ENCODE results near the gene CDK16.
A peak's percentile ranks its signal among the peaks of the same experiment; 100 is the strongest.

CDK16 gene

DNA sequence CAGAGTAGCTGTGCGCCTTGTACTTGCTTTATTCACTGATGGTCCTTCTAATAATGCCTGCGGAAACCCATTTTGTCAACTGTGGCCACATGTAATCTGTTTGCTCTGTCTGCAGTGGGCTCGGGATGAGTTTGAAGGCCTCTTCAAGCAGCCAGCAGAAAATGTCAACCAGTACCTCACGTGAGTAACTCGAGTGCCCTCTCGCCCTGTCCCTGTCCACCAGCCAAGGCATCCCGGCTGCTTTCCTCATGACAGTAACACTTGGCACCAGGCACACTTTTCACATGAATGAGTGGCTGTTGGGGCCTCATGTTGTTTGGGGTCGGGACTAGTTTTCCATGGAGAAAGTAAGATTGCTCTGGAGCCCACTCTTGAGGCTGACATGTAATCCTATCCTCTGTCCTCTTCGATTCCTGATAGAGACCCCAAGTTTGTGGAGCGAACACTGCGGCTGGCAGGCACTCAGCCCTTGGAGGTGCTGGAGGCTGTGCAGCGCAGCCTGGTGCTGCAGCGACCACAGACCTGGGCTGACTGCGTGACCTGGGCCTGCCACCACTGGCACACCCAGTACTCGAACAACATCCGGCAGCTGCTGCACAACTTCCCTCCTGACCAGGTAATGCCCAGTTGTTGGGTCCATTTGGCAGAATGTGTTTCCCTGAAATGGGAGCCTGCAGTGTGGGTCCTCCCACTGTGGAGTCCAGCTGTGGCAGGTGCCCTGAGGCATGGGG lies 8.8 kb upstream of the CDK16 start:
- DNase-seq: no peak

DNA sequence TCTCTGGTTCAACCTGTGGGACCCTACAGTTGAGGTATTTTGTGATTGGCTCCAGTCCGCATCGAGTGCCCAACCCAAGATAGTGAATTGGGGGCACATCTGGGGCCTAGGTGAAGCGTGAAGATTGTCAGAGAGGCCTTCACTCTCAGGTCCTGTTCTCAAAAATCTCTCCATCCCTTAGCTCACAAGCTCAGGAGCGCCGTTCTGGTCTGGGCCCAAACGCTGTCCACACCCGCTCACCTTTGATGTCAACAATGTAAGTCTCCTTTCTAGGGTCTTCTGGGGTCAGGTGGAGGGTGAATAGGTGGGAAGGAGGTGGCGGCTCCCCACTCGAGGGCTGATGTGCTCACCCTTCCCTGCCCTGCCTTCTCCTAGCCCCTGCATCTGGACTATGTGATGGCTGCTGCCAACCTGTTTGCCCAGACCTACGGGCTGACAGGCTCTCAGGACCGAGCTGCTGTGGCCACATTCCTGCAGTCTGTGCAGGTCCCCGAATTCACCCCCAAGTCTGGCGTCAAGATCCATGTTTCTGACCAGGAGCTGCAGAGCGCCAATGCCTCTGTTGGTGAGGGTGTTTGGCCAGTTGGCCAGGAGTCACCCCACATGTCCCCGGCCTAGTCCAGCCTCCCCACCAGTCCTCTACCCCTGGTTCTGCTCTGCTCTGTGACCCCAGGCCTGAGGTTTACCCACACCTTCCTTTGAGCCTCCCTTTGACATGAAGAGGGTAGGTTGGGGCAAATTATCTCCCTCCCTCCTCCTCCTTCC lies 7.6 kb upstream of the CDK16 start:
- no peak for DNase-seq

DNA sequence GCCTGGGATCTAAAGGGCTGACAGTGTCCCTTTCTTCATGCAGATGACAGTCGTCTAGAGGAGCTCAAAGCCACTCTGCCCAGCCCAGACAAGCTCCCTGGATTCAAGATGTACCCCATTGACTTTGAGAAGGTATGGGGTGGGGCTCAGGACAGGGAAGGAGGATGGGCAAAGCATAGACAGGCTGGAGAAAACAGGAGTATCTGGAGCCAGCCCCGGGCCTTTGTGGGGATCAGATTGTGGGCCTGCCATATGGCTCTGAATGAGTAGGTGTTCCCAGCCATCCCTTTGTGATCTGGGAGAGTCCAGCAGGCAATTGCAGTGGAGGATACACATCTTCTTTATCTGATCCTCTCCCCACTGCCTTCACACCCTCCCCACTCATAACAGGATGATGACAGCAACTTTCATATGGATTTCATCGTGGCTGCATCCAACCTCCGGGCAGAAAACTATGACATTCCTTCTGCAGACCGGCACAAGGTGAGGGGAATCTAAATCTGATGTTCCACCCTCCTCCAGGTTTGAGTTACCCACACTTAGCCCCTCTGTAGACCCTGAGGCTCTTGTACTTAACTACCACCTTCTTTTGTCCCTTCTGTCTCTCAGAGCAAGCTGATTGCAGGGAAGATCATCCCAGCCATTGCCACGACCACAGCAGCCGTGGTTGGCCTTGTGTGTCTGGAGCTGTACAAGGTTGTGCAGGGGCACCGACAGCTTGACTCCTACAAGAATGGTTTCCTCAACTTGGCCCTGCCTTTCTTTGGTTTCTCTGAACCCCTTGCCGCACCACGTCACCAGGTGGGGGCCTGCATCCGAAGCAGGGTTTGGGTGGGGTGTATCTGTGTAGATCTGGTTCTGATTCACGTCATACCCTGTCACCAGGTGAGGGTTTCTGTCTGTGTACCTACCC lies 5.8 kb upstream of the CDK16 start:
- DNase-seq: no peak

DNA sequence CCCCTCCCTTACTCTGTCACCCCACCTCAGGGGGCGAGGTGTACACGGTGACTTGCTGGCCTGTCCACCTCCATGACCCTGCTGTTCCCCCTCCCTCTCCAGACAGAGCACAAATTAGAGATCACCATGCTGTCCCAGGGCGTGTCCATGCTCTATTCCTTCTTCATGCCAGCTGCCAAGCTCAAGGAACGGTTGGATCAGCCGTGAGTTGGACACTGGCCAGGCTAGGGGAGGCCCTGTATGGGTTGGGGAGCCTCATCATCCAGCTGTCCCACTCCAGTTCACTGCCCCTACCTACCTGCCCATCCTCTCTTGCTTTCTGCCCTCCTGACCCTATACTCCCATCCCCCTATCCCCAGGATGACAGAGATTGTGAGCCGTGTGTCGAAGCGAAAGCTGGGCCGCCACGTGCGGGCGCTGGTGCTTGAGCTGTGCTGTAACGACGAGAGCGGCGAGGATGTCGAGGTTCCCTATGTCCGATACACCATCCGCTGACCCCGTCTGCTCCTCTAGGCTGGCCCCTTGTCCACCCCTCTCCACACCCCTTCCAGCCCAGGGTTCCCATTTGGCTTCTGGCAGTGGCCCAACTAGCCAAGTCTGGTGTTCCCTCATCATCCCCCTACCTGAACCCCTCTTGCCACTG lies 3.9 kb upstream of the CDK16 start:
- no peak for DNase-seq

DNA sequence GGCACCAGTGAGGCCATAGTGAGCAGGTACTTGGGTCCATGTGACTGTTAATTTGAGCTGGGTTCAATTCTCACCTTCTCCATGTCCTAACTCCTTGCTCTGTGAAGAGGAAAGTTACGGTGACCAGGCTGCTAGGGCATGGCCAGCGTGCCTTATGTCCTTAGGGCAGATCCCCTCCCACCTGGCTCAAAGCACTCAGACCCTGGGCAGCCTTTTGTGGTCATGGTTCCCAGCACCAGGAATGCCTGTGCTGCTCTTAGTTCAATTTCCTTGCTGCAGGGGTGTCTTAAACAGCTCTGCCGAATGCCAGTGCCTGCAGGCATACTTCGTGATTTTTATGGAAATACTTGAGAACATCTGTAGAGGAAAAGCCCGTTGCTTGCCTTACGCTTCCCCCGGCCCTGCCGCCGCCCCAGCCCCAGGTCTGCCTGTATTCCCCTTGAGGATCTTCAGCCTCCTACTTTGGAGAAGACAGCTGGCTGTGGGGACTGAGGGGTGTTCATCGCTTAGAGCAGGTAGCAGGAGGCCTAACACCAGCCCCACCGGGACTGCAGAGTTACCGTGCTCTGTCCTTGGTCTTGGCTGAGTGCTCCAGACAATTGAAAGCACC lies 3.1 kb upstream of the CDK16 start:
- DNase-seq: no peak

DNA sequence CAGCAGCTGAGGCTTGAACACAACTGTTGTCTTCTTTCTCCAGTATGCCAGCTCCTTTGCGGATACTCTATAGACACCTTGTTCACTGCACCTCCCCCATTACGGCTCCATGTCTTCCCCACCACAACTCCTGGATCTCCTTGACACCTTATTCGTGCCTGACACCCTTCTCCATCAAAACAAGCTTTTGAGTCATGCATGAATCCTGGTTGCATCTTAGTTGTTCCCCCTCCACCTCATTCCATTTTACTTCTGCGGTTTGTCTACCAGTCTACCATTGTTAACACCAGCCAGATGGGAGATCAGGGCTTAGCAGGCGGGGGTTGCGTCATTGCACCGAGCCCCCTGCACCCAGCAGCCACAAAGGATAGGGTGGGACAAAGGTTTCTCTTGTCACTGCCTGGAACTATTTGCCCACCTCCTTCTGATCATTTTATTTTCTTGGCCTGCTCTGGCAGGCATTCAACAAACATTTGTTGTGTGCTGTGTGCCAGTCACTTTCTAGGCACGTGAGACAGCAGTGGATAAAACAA lies 2.0 kb upstream of the CDK16 start:
- DNase-seq: no peak

DNA sequence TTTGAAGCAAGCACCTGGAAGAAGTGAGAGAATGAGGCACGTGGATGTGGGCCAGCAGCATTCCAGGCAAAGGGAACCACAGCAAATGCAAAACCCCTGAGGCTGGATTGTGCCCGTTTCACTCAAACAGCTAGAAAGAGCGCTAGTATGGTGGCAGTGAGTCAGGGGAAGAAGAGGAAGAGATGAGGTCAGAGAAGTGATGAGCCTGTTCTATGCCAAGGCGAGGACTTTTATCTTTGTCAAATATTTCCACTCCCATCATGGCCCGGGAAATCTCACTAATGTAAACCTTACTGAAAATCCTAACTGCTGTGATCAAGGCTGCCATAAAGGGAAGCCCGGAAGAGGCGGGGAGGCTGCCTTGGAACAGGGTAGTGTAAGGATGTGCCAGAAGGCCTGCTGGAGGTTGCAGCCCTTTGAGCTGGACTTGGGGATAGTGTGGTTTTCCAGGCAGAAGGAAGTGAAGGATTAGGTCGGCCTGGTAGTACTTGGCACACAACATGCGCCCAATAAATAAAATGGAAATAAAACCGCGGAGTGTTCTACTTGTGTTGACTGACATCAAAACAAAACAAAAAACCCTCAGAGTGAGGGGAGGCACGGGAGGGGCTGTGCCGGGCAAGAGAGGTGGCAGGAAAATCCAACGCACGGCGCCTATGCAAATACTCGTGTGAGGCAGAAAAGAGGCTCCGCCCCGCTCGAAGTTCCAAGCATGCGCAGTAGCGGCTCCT lies 1.2 kb upstream of the CDK16 start:
- peak; percentile 39 for DNase-seq

DNA sequence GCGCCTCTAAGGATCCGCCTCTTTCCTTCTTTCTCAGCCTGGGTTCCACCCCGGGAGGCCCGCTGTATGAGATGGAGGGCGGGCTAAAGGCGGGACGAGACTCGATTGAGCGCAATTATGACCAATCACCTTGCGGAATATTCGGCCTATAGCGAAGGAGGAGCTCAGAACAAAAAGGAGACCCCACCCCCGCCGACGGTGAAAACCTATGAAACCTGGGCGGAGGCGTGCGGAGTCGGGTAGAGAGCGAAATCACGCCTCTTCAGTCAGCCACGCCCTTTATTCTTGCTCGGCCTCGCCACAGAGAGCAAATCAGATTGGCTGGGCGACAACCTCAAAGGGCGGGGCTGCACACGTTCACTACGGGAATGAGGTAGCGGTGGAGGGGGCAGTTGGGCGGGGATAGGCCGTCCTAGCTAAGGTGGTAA lies 615 bp upstream of the CDK16 start:
- peak; percentile 97 for DNase-seq

DNA sequence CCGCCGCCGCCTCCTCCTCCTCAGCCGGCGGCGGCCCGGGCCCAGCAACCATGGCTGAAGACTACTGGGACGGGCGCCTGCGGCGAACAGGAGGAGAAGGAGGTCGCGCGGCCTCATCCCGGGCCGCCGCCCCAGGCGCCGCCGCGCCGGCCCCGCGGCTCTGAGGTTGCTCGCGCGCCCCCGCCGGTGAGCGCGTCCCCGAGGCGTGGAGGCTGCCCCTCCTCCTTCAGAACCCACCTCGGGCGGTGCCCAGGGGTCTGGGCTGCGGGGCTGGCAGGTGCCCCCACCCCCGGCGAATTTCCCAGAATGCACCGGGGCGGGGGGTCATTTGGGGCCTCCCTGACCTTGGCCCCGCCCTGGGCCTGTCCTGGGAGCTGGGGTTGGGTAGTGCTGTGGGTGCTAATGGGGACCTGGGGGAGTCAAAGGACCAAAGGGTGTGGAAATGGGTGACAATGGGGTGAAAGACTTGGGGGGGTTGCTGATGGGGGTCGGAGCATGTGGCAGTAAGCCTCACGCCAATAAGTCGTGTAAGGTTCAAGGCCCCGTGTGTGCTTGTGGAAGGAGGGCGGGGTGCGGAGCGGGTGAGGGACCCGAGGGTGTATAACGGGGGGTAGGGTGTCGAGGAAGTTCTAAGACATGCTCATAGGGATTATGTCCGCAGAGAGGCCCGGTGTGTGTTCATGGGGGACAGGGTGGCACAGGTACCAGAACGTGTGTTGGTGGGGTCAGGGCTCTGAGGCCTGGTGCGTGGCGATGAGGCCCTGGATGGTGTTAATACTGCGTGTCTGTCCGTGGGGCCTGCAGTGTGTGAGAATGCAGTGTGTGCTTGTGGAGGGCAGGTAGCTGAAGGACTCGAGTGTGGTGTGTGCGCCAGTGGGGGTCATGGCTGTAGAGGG lies 687 bp downstream of the CDK16 start:
- DNase-seq: no peak

DNA sequence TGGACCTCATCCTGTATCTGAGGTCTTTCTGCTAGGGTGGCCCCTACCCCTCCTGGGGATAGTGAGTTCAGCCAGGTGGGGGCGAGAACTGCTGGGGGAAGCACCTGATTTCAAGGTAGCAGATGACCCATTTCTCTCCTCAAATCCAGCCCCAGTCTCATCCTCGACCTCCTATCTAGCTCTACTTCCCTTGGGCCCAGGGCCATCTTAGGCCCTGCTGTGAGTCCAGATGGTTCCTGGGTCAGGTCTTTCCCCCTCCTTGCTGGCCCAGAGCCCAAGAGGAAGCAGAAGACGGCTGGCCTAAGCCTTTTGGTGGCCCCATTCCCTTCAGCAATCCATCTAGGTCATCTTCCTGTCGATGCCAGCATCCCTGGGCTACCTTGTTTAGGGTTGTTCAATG lies 3.3 kb downstream of the CDK16 start:
- DNase-seq: no peak

DNA sequence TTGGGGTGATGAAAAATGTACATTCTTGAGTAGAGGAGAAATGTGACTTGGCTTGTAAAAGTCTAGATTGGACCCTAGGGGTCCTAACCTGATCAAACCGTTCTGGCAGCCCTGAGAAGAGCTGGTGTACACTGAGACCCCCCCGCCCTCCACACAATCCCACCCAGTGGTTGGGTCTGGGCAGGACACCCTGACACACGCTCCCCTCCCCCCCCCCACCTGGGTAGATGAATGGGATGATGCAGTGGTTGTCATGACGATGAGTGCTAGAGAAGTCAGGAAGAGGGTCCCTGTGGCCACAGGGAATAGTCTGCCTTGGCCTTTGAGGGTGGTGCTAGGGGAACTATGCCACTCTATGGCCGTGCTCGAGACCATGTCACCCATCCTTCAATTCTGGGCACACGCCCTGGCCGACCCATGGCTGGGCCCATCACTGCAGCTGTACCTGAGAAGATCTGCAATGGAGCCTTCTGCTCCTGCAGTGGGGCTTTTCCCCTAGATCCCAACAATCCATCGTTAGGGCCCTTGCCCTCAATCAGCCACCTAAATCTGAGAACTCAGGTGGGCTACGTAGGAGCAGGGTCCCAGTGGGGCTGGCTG lies 4.4 kb downstream of the CDK16 start:
- DNase-seq: no peak

DNA sequence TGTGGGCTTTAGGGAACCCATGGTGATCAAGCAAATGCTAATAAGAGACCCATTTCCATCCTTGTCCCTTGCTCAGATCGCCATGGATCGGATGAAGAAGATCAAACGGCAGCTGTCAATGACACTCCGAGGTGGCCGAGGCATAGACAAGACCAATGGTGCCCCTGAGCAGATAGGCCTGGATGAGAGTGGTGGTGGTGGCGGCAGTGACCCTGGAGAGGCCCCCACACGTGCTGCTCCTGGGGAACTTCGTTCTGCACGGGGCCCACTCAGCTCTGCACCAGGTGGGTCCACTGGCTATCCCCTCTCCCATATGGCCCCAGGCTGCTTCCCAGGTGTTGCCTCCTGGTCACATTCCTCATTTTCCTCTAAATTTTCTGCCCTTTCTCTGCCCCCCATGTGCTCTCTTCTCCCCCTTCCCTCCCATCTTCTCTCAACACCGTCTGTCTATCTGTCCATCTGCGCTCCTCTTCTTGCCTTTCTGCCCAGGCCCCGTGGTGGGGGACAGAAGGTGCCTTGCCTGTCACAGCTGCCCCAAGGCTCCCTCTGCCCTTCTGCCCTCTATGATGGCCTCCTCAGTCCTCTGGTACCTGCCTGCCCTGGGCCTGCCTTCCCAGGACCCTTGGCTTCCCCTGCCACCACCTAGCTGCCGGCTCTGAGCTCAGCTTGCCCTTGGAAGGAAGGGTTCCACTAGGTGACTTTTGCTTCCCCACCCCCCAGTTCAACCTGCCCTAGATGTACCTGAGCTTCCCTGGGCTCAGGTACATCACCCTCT lies 5.2 kb downstream of the CDK16 start:
- DNase-seq: no peak

DNA sequence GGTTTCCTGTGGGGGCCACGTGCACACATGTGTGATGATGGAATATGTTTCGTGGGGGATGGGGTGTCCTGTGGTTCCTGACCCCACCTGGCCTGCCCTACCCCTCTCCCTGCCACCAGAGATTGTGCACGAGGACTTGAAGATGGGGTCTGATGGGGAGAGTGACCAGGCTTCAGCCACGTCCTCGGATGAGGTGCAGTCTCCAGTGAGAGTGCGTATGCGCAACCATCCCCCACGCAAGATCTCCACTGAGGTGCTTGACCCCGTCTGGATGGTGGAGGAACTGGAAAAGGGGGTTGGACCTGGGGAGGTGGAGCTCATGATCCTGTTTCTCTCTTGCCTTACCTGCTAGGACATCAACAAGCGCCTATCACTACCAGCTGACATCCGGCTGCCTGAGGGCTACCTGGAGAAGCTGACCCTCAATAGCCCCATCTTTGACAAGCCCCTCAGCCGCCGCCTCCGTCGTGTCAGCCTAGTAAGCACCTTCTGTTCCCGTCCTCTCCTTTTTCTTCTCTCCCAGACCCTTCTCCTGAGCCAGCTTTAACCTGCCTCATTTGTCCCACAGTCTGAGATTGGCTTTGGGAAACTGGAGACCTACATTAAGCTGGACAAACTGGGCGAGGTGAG lies 5.9 kb downstream of the CDK16 start:
- DNase-seq: no peak

DNA sequence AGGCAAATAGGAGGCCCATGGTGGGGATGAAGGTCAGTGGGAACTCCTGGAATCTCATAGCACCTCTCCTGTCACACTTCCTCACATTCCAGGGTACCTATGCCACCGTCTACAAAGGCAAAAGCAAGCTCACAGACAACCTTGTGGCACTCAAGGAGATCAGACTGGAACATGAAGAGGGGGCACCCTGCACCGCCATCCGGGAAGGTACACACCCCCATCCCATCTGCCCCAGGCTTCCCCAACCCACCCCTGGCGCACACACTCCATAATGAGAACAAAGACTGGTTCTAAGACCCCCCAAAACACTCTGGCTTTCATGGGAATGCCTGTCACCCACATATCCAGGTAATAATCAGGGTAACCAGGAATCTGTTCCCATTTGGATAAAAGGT lies 6.4 kb downstream of the CDK16 start:
- DNase-seq: no peak

DNA sequence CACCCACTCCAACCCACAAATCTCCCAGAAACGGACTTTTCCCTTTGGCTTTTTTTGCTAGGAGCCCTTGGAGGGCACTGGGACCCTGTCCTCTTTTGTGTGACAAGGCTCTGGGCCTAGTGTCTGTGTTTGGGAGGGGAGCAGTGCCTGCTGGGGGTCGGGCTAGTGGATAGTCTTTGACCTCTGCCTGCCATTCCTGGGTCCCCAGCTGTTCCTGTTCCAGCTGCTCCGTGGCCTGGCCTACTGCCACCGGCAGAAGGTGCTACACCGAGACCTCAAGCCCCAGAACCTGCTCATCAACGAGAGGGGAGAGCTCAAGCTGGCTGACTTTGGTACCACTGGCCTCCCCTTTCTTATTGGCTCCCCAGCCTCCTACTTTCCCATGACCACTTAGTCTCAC lies 7.6 kb downstream of the CDK16 start:
- DNase-seq: no peak

DNA sequence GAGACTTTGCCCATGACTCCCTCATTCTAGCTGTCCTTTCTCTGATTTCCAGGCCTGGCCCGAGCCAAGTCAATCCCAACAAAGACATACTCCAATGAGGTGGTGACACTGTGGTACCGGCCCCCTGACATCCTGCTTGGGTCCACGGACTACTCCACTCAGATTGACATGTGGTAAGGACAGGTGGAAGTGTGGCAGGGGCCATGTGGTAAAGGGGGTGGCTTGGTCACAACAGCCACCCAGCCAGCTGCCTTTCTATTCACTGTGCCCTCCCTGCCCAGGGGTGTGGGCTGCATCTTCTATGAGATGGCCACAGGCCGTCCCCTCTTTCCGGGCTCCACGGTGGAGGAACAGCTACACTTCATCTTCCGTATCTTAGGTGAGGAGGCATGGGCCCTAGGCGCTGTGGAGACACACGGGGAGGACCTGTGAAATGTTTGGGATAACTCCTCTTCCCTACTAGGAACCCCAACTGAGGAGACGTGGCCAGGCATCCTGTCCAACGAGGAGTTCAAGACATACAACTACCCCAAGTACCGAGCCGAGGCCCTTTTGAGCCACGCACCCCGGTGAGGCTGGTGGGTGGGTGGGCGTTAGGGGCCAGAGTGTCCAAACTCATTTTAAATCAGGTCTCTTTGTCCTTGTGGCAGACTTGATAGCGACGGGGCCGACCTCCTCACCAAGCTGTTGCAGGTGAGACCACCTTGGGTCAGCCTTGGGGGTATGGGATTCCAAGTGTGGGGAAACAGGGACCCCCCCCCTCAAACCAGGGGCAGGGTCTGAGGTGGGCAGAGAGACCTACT lies 8.3 kb downstream of the CDK16 start:
- no peak for DNase-seq

DNA sequence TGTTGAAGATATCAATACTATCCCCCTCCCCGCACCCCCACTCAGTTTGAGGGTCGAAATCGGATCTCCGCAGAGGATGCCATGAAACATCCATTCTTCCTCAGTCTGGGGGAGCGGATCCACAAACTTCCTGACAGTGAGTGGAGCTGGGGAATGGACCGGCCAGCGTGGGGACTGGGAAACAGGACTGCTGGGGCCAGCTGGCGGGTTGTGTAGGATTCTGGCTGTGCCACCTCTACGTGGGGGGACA lies 8.8 kb downstream of the CDK16 start:
- no peak for DNase-seq

Data from NCI-H526 treated with DMSO at 0.1 percent for 48 hours (cell line).